ENCODE data around the gene THRAP3. TPM values are rescaled to one million over a fixed set of nuclear protein-coding genes. Genes with fewer than 3 reads are reported as not detected.

THRAP3 gene
- total RNA-seq, 1 donor from 2014 or later, result 119 TPM

- Mint-ChIP-seq H3K27ac (ENCODE audit: unreplicated experiment) (no peak overlapping the region), H3K9me3 (ENCODE audit: unreplicated experiment) (peaks cover 2% of the 10 kb centered on the region)
- DNase-seq, result no peak
These were observed 55.6 kb downstream of the THRAP3 start for GRCh38 chr1:36279789-36280296.

GRCh38 chr1:36284061-36284460 is 59.8 kb downstream of the THRAP3 start:
- no peak for TF ChIP-seq CTCF (IDR thresholded peaks at IDR 0.05; ENCODE audit: partially characterized antibody, unreplicated experiment)
- no peak overlapping the region for H3K27ac Mint-ChIP-seq (ENCODE audit: unreplicated experiment)
- H3K9me3 Mint-ChIP-seq (ENCODE audit: unreplicated experiment), result peaks cover 2% of the 10 kb centered on the region
- no peaks in the 10 kb centered on the region for H3K4me1 Mint-ChIP-seq (ENCODE audit: low read depth, unreplicated experiment)
- H3K27me3 Mint-ChIP-seq (ENCODE audit: unreplicated experiment), result peaks cover 6% of the 10 kb centered on the region
- H3K36me3 Mint-ChIP-seq (ENCODE audit: unreplicated experiment), result no peaks in the 10 kb centered on the region
- DNase-seq, result no peak
- H3K4me3 Mint-ChIP-seq (ENCODE audit: unreplicated experiment), result no peak overlapping the region

More at GRCh38 chr1:36279789-36280296, 55.6 kb downstream of the THRAP3 start:
- Mint-ChIP-seq H3K36me3 (ENCODE audit: unreplicated experiment) (no peaks in the 10 kb centered on the region), H3K4me3 (ENCODE audit: unreplicated experiment) (no peak overlapping the region), H3K4me1 (ENCODE audit: low read depth, unreplicated experiment) (no peaks in the 10 kb centered on the region), H3K27me3 (ENCODE audit: unreplicated experiment) (no peaks in the 10 kb centered on the region)
- TF ChIP-seq CTCF (IDR thresholded peaks at IDR 0.05; ENCODE audit: partially characterized antibody, unreplicated experiment), result no peak

GRCh38 chr1:36284517-36284916 is 60.3 kb downstream of the THRAP3 start:
- Mint-ChIP-seq H3K4me3 (ENCODE audit: unreplicated experiment) (no peak overlapping the region), H3K27me3 (ENCODE audit: unreplicated experiment) (peaks cover 6% of the 10 kb centered on the region), H3K9me3 (ENCODE audit: unreplicated experiment) (peaks cover 4% of the 10 kb centered on the region), H3K4me1 (ENCODE audit: low read depth, unreplicated experiment) (no peaks in the 10 kb centered on the region), H3K27ac (ENCODE audit: unreplicated experiment) (no peak overlapping the region), H3K36me3 (ENCODE audit: unreplicated experiment) (no peaks in the 10 kb centered on the region)
- no peak for TF ChIP-seq CTCF (IDR thresholded peaks at IDR 0.05; ENCODE audit: partially characterized antibody, unreplicated experiment)
- DNase-seq, result no peak

- Mint-ChIP-seq H3K9me3 (ENCODE audit: unreplicated experiment) (peaks cover 4% of the 10 kb centered on the region), H3K27me3 (ENCODE audit: unreplicated experiment) (peaks cover 6% of the 10 kb centered on the region), H3K4me3 (ENCODE audit: unreplicated experiment) (no peak overlapping the region), H3K27ac (ENCODE audit: unreplicated experiment) (no peak overlapping the region), H3K4me1 (ENCODE audit: low read depth, unreplicated experiment) (peaks cover 3% of the 10 kb centered on the region), H3K36me3 (ENCODE audit: unreplicated experiment) (no peaks in the 10 kb centered on the region)
- peak; percentile 75 for TF ChIP-seq CTCF (IDR thresholded peaks at IDR 0.05; ENCODE audit: partially characterized antibody, unreplicated experiment)
- DNase-seq, result peak; percentile 29
These were observed 61.3 kb downstream of the THRAP3 start for GRCh38 chr1:36285443-36286101.

GRCh38 chr1:36286802-36287201 is 62.6 kb downstream of the THRAP3 start:
- peaks cover 8% of the 10 kb centered on the region for H3K4me1 Mint-ChIP-seq (ENCODE audit: low read depth, unreplicated experiment)

More at GRCh38 chr1:36286802-36287201, 62.6 kb downstream of the THRAP3 start:
- H3K27me3 Mint-ChIP-seq (ENCODE audit: unreplicated experiment), result peaks cover 6% of the 10 kb centered on the region
- H3K9me3 Mint-ChIP-seq (ENCODE audit: unreplicated experiment), result peaks cover 4% of the 10 kb centered on the region
- TF ChIP-seq CTCF (IDR thresholded peaks at IDR 0.05; ENCODE audit: partially characterized antibody, unreplicated experiment), result no peak
- H3K27ac Mint-ChIP-seq (ENCODE audit: unreplicated experiment), result no peak overlapping the region
- no peaks in the 10 kb centered on the region for H3K36me3 Mint-ChIP-seq (ENCODE audit: unreplicated experiment)
- no peak overlapping the region for H3K4me3 Mint-ChIP-seq (ENCODE audit: unreplicated experiment)
- DNase-seq, result no peak

Data from glutamatergic neuron (in vitro differentiated cells).